Panc1 (cell line): ENCODE results near the gene HNRNPF.

ENCODE experiments used
- CTCF ChIP-seq: fragments of 450-650 bp; IDR thresholded peaks from 2 replicates; pipeline ENCODE4 v1.5.1; 2017; ENCODE audit warnings: mild to moderate bottlenecking
- TCF7L2 ChIP-seq: IDR thresholded peaks from 2 replicates; pipeline ENCODE4 v1.6.1; 2011; ENCODE audit warnings: mild to moderate bottlenecking, low read depth, low read length, inconsistent platforms

DNA sequence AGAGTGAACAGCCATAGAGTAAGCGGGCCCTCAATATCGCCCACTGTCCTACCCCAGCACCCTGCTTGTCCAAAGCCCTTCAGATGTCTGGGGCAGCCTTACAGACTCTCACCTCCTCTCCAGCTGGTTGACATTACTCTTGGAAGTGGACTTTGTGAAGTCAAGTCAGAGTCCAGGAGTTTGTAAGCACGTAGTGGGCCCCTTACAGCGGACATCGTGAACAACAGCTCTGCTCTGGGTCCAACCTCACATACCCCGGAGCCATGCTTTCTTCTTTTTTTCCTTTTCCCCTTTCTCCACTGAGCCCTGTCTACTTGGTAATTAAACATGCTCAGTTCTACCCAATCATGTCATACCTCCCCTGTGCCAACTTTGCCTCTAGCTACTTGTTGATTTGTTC lies 17.5 kb downstream of the HNRNPF start:
- TF ChIP-seq CTCF: no peak
- no peak for TF ChIP-seq TCF7L2
